Psoas muscle (tissue), 8 donors: Measurements from ENCODE around the gene TMEM203. TPM values are rescaled to one million over a fixed set of nuclear protein-coding genes. Genes with fewer than 3 reads are reported as not detected.
A peak's percentile ranks its signal among the peaks of the same experiment; 100 is the strongest.

Experiments used
- ATAC-seq, 4 donors: fragments of 200-7000 bp; cut with Tn5 transposase; one replicate each; pipeline ENCODE4 v1.9.1; 2020; ENCODE audit warnings: moderate library complexity in 3 of 4, mild to moderate bottlenecking in 2 of 4
- DNase-seq, 2 donors: peaks; one replicate each; pipeline ENCODE4 v3.0.0-alpha.2; 2020
- H3K27ac ChIP-seq: fragments of 200-600 bp; one replicate; pipeline ENCODE4 v1.8.0; 2022
- H3K27me3 ChIP-seq, 3 donors: fragments of 200-600 bp in 1 of 3; one replicate each; pipeline versions ENCODE4 v1.6.1 to v1.8.0; 2013 to 2022; ENCODE audit warnings: low read length in 2 of 3, mild to moderate bottlenecking in 2 of 3, moderate library complexity in 1 of 3; ENCODE audit not compliant: insufficient read depth in 3 of 3
- H3K36me3 ChIP-seq, 2 donors: fragments of 200-600 bp in 1 of 2; one replicate each; pipeline versions ENCODE4 v1.6.1 to v1.8.0; 2013 to 2022; ENCODE audit warnings: low read depth in 1 of 2, mild to moderate bottlenecking in 1 of 2, moderate library complexity in 1 of 2; ENCODE audit not compliant: insufficient read depth in 1 of 2
- H3K4me1 ChIP-seq: fragments of 200-600 bp; one replicate; pipeline ENCODE4 v1.8.0; 2022
- H3K4me3 ChIP-seq: fragments of 200-600 bp; one replicate; pipeline ENCODE4 v1.8.0; 2022; ENCODE audit warnings: mild to moderate bottlenecking
- H3K9me3 ChIP-seq: fragments of 200-600 bp; one replicate; pipeline ENCODE4 v1.8.0; 2022
- CTCF ChIP-seq: fragments of 200-600 bp; IDR thresholded peaks from one replicate; pipeline ENCODE4 v1.8.0; 2022; ENCODE audit warnings: antibody characterized with exemption
- WGBS, 3 donors: extraction: QIAGEN DNeasy Blood & Tissue Kit; methylation state at CpG; one replicate each; pipeline versions ENCODE4 v1.1.6 to v1.1.7; 2013; 5-methylcytosine and 5-hydroxymethylcytosine counted together
- intact Hi-C, 2 donors: fragments of 100-400 bp; cut with DNase I; formaldehyde crosslinking; loops; one replicate each; pipeline versions ENCODE4 v1.11.0 to v1.14.2; 2022
- polyA plus RNA-seq, 3 donors: library from polyadenylated mRNA; stranded (reverse); fragments of 200-250 nt; gene quantifications; one replicate each; pipeline ENCODE4 v1.2.3, GENCODE V29; 2013
- total RNA-seq, 4 donors: library from RNA; stranded (reverse); fragmentation: NEBNext Ultra II Directional in 2 of 4; extraction: Animal tissue kit (Norgen Biotek cat#: 25700) in 2 of 4; gene quantifications; one replicate each; pipeline versions ENCODE4 v1.2.1 to v1.2.4, GENCODE V29; 2021 to 2023
- donor health status: healthy with polysubstance abuse.
- donor health status: DM: no; HTN: no; CAD: no; lungs with moderate emphysema.
- donor health status: Bipolar disorder and iron deficiency.
- donor health status: healthy.
- donor health status: DM: yes; HTN: yes; CAD: no.
- donor health status: DM: no; HTN: no; CAD: no.
- donor health status: DM: no; HTN: no; CAD: no.
- donor health status: DM: yes; HTN: yes; CAD: no.

Gene TMEM203
- total and polyA plus RNA-seq, 7 donors = 30.6 to 71.6 (median 36.9) TPM

- peaks cover 0 to 6% (median 0%) of the 10 kb centered on the region in 3 donors for H3K27me3 ChIP-seq
- WGBS, 3 donors = 4 to 6% (median 5%) methylated on average over 33 to 88 of the region's 88 CpGs
- peak; percentile 12 to 45 (median 32) for ATAC-seq
- H3K27ac ChIP-seq = peak within 1 kb of the TSS; percentile 83
- H3K9me3 ChIP-seq = no peaks in the 10 kb centered on the region
- H3K36me3 ChIP-seq = no peaks in the 10 kb centered on the region
- no peak for TF ChIP-seq CTCF
- no peak for DNase-seq
- H3K4me1 ChIP-seq = peaks cover 11% of the 10 kb centered on the region
- peak within 1 kb of the TSS; percentile 76 for H3K4me3 ChIP-seq
- intact Hi-C loops = loop anchor here in 1 of 2 donors (2.0 kb wide), 1 partner anchor 34 kb away; the partner anchor contains the start of genes ANAPC2 and SSNA1
Measured at GRCh38 chr9:137222190-137223077, 17.0 kb upstream of the TMEM203 start, which contains the start of gene RNF208. TSS of gene RNF208 (minus strand) at chr9:137222240. CDS start at chr9:137221212, 1,028 bp downstream.

- DNase-seq = no peak
- WGBS, 3 donors = 8 to 14% (median 10%) methylated on average over 32 to 61 of the region's 61 CpGs
- H3K9me3 ChIP-seq = no peaks in the 10 kb centered on the region
- no peak for TF ChIP-seq CTCF
- H3K27ac ChIP-seq = no peak overlapping the region
- no peaks in the 10 kb centered on the region for H3K27me3 ChIP-seq
- intact Hi-C loops = loop anchor here in 1 of 2 donors (2.0 kb wide), 1 partner anchor 33 kb away; the partner anchor contains the start of genes ANAPC2 and SSNA1
- ATAC-seq = no peak
- H3K4me3 ChIP-seq = peak overlapping the region; percentile 57
- H3K4me1 ChIP-seq = peaks cover 11% of the 10 kb centered on the region
- H3K36me3 ChIP-seq = no peaks in the 10 kb centered on the region
Measured at GRCh38 chr9:137221506-137222111, 16.2 kb upstream of the TMEM203 start.

- no peaks in the 10 kb centered on the region for H3K36me3 ChIP-seq
- H3K4me3 ChIP-seq = peak overlapping the region; percentile 57
- WGBS, 3 donors = 69 to 79% (median 76%) methylated on average over 13 to 14 of the region's 14 CpGs
- intact Hi-C loops = no loop called here
- ATAC-seq (no peak), DNase-seq (no peak)
- no peaks in the 10 kb centered on the region for H3K9me3 ChIP-seq
- no peaks in the 10 kb centered on the region for H3K27me3 ChIP-seq
- no peak for TF ChIP-seq CTCF
- no peak overlapping the region for H3K27ac ChIP-seq
- H3K4me1 ChIP-seq = peaks cover 11% of the 10 kb centered on the region
Measured at GRCh38 chr9:137221095-137221505, 15.7 kb upstream of the TMEM203 start.

- ATAC-seq (no peak), DNase-seq (no peak)
- Histone ChIP-seq H3K4me3 (no peak overlapping the region), H3K27me3 (no peaks in the 10 kb centered on the region), H3K36me3 (peaks cover 0 to 4% of the 10 kb centered on the region in 2 donors), H3K27ac (no peak overlapping the region), H3K9me3 (no peaks in the 10 kb centered on the region), H3K4me1 (peaks cover 11% of the 10 kb centered on the region)
- WGBS, 3 donors = 86 to 91% (median 90%) methylated on average over 47 to 52 of the region's 52 CpGs
- intact Hi-C loops = no loop called here
- no peak for TF ChIP-seq CTCF
Measured at GRCh38 chr9:137220317-137221094, 15.1 kb upstream of the TMEM203 start.
